OCI-LY1 (cell line): ENCODE measurements around the gene DNAJB12.

ENCODE experiments used
- H2AFZ ChIP-seq: fragments of 200-600 bp; sonication (generic), shearing (Covaris generic); 2 replicates; pipeline ENCODE4 v1.6.0; 2014; ENCODE audit warnings: antibody characterized with exemption, mild to moderate bottlenecking, low read length
- H3F3A ChIP-seq: fragments of 200-600 bp; sonication (generic), shearing (Covaris generic); 2 replicates; pipeline ENCODE4 v1.6.0; 2014; ENCODE audit warnings: mild to moderate bottlenecking, antibody characterized with exemption, low read length, moderate library complexity; ENCODE audit not compliant: insufficient read depth
- H3K27ac ChIP-seq: fragments of 200-600 bp; sonication (generic); 2 replicates; pipeline ENCODE4 v1.5.1; 2014; ENCODE audit warnings: low read length, mixed run types, mild to moderate bottlenecking, low read depth; ENCODE audit not compliant: poor library complexity, severe bottlenecking
- H3K27me3 ChIP-seq: fragments of 200-600 bp; sonication (generic); 2 replicates; pipeline ENCODE4 v1.6.0; 2014; ENCODE audit warnings: antibody characterized with exemption, mild to moderate bottlenecking, low read length, moderate library complexity; ENCODE audit not compliant: insufficient read depth
- H3K36me3 ChIP-seq: fragments of 200-600 bp; sonication (generic); 2 replicates; pipeline ENCODE4 v1.6.1; 2014; ENCODE audit warnings: mild to moderate bottlenecking, antibody characterized with exemption, low read length, moderate library complexity, mixed read lengths; ENCODE audit not compliant: insufficient read depth
- H3K4me1 ChIP-seq: fragments of 200-600 bp; sonication (generic); 2 replicates; pipeline ENCODE4 v1.5.1; 2014; ENCODE audit warnings: mild to moderate bottlenecking, low read length, moderate library complexity; ENCODE audit not compliant: insufficient read depth, severe bottlenecking
- H3K4me2 ChIP-seq: fragments of 200-600 bp; sonication (generic), shearing (Covaris generic); 2 replicates; pipeline ENCODE4 v1.6.1; 2014; ENCODE audit warnings: low read length
- H3K4me3 ChIP-seq: fragments of 200-600 bp; sonication (generic); 2 replicates; pipeline ENCODE4 v1.5.1; 2014; ENCODE audit warnings: low read length, low read depth, mild to moderate bottlenecking, mixed read lengths; ENCODE audit not compliant: poor library complexity, severe bottlenecking
- H3K79me2 ChIP-seq: fragments of 200-600 bp; shearing (Covaris generic); 2 replicates; pipeline ENCODE4 v1.6.1; 2016; ENCODE audit warnings: mixed run types, low read length, mixed read lengths; ENCODE audit not compliant: insufficient read depth
- H3K9ac ChIP-seq: fragments of 200-600 bp; sonication (generic), shearing (Covaris generic); 2 replicates; pipeline ENCODE4 v1.6.1; 2014; ENCODE audit warnings: mild to moderate bottlenecking, low read length, mixed read lengths
- H3K9me2 ChIP-seq: fragments of 200-600 bp; sonication (generic), shearing (Covaris generic); 2 replicates; pipeline ENCODE4 v1.6.1; 2014; ENCODE audit warnings: low read depth, mild to moderate bottlenecking, low read length, mixed read lengths
- H3K9me3 ChIP-seq: fragments of 200-600 bp; shearing (Covaris generic); 2 replicates; pipeline ENCODE4 v1.6.1; 2014; ENCODE audit warnings: low read length, mixed read lengths
- H4K20me1 ChIP-seq: fragments of 200-600 bp; sonication (generic), shearing (Covaris generic); 2 replicates; pipeline ENCODE4 v1.6.0; 2016; ENCODE audit warnings: mild to moderate bottlenecking, low read length; ENCODE audit not compliant: insufficient read depth
- CTCF ChIP-seq: fragments of 200-600 bp; sonication (generic), shearing (Covaris generic); IDR thresholded peaks from 2 replicates; pipeline ENCODE4 v1.5.1; 2017; ENCODE audit warnings: mild to moderate bottlenecking, antibody characterized with exemption, low read length, moderate library complexity, mixed read lengths
- EZH2 ChIP-seq: fragments of 200-600 bp; sonication (generic), shearing (Covaris generic); IDR thresholded peaks from 2 replicates; pipeline ENCODE4 v1.8.0; 2017; ENCODE audit warnings: borderline replicate concordance, mixed run types, mild to moderate bottlenecking, antibody characterized with exemption, low read length, moderate library complexity, mixed read lengths

The DNAJB12 gene

GRCh38 chr10:72320676-72321247, 34.0 kb downstream of the DNAJB12 start:
- H3K4me1 ChIP-seq, result peaks cover 80% of the 10 kb centered on the region
- H3K4me3 ChIP-seq, result peak overlapping the region; percentile 55

GRCh38 chr10:72319416-72320254, 35.1 kb downstream of the DNAJB12 start:
- Histone ChIP-seq H3K9me2 (no peaks in the 10 kb centered on the region), H3F3A (peaks cover 9% of the 10 kb centered on the region), H3K9me3 (no peaks in the 10 kb centered on the region), H3K36me3 (no peaks in the 10 kb centered on the region), H3K79me2 (no peaks in the 10 kb centered on the region), H3K9ac (peak overlapping the region; percentile 72), H3K27ac (peak overlapping the region; percentile 100), H2AFZ (no peak overlapping the region), H3K27me3 (no peaks in the 10 kb centered on the region), H3K4me2 (peak overlapping the region; percentile 66), H3K4me3 (peak overlapping the region; percentile 55), H4K20me1 (no peaks in the 10 kb centered on the region), H3K4me1 (peaks cover 84% of the 10 kb centered on the region)
- TF ChIP-seq CTCF (no peak), EZH2 (no peak)

More at GRCh38 chr10:72320676-72321247, 34.0 kb downstream of the DNAJB12 start:
- Histone ChIP-seq H2AFZ (no peak overlapping the region), H3K36me3 (no peaks in the 10 kb centered on the region), H3K27ac (peak overlapping the region; percentile 100), H3K9ac (peak overlapping the region; percentile 72), H3K9me2 (no peaks in the 10 kb centered on the region), H3K79me2 (no peaks in the 10 kb centered on the region), H3K27me3 (no peaks in the 10 kb centered on the region), H3K9me3 (no peaks in the 10 kb centered on the region), H3F3A (peaks cover 9% of the 10 kb centered on the region), H4K20me1 (no peaks in the 10 kb centered on the region), H3K4me2 (peak overlapping the region; percentile 66)
- TF ChIP-seq EZH2 (no peak), CTCF (no peak)

- H3K27ac ChIP-seq, result peak overlapping the region; percentile 100
- peaks cover 78% of the 10 kb centered on the region for H3K4me1 ChIP-seq
- peak overlapping the region; percentile 55 for H3K4me3 ChIP-seq
- H3K9ac ChIP-seq, result peak overlapping the region; percentile 72
- H3K9me3 ChIP-seq, result no peaks in the 10 kb centered on the region
- no peaks in the 10 kb centered on the region for H3K79me2 ChIP-seq
- H3K36me3 ChIP-seq, result no peaks in the 10 kb centered on the region
- TF ChIP-seq CTCF, result no peak
- no peak for TF ChIP-seq EZH2
- no peak overlapping the region for H2AFZ ChIP-seq
- no peaks in the 10 kb centered on the region for H4K20me1 ChIP-seq
- no peaks in the 10 kb centered on the region for H3K9me2 ChIP-seq
- no peaks in the 10 kb centered on the region for H3K27me3 ChIP-seq
- peak overlapping the region; percentile 66 for H3K4me2 ChIP-seq
- H3F3A ChIP-seq, result peaks cover 9% of the 10 kb centered on the region
Observed at GRCh38 chr10:72318418-72319262, 36.1 kb downstream of the DNAJB12 start.
